Choroid plexus epithelial cell (primary cell): ENCODE results near the gene AOPEP.

ENCODE experiments used
- DNase-seq: peaks from one replicate; pipeline ENCODE4 v3.0.0-alpha.2; 2010; ENCODE audit warnings: low read depth
- H3K4me3 ChIP-seq: 2 replicates; pipeline ENCODE4 v1.5.1; 2011; ENCODE audit warnings: low read depth, mild to moderate bottlenecking, control low read depth, low read length, moderate library complexity
- TF ChIP-seq, protein P1 (sequence below): conservative IDR thresholded peaks from 2 replicates; pipeline ENCODE4 v1.5.1; 2011; ENCODE audit warnings: low read depth, mild to moderate bottlenecking, control low read depth, inconsistent platforms, low read length, moderate library complexity

Gene AOPEP

DNA sequence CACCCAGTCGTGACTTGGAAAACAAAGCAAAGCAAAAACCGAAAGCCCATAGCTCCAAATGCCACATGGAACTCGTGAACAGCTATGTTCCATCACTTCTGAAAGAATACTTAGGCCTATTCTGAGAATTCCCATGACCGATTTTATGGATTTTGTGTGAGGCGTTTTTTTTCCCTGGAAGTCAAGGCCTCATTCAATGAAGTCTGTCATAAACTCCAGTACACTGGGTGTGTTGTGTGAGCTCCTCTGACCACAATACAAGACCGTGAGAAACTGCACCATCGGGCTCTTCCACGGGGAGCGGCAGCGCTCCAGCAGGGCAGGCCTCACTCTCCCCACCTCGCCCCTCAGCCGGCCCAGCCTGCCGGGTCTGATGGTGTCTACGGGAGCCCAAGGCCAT is 381.5 kb downstream of the AOPEP start:
- TF ChIP-seq, protein P1, sequence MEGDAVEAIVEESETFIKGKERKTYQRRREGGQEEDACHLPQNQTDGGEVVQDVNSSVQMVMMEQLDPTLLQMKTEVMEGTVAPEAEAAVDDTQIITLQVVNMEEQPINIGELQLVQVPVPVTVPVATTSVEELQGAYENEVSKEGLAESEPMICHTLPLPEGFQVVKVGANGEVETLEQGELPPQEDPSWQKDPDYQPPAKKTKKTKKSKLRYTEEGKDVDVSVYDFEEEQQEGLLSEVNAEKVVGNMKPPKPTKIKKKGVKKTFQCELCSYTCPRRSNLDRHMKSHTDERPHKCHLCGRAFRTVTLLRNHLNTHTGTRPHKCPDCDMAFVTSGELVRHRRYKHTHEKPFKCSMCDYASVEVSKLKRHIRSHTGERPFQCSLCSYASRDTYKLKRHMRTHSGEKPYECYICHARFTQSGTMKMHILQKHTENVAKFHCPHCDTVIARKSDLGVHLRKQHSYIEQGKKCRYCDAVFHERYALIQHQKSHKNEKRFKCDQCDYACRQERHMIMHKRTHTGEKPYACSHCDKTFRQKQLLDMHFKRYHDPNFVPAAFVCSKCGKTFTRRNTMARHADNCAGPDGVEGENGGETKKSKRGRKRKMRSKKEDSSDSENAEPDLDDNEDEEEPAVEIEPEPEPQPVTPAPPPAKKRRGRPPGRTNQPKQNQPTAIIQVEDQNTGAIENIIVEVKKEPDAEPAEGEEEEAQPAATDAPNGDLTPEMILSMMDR, result no peak
- no peak overlapping the region for H3K4me3 ChIP-seq
- DNase-seq, result no peak

DNA sequence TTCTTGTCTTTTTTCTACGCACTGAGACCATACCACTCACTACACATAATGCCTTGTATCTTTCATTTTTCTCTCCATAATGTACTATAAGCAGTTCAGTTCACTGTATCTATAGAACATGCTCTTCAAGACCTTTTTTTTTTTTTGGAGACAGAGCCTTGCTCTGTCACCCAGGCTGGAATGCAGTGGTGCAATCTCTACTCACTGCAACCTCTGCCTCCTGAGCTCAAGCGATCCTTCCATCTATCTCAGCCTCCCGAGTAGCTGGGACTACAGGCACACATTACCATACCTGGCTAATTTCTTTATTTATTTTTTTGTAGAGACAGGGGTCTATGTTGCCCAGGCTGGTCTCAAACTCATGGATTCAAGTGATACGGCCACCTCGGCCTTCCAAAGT is 382.3 kb downstream of the AOPEP start:
- no peak overlapping the region for H3K4me3 ChIP-seq
- TF ChIP-seq, protein P1, result no peak
- no peak for DNase-seq

- H3K4me3 ChIP-seq, result no peak overlapping the region
- TF ChIP-seq, protein P1, result no peak
- DNase-seq, result no peak
Observed at GRCh38 chr9:95109456-95109855, 383.0 kb downstream of the AOPEP start.

DNA sequence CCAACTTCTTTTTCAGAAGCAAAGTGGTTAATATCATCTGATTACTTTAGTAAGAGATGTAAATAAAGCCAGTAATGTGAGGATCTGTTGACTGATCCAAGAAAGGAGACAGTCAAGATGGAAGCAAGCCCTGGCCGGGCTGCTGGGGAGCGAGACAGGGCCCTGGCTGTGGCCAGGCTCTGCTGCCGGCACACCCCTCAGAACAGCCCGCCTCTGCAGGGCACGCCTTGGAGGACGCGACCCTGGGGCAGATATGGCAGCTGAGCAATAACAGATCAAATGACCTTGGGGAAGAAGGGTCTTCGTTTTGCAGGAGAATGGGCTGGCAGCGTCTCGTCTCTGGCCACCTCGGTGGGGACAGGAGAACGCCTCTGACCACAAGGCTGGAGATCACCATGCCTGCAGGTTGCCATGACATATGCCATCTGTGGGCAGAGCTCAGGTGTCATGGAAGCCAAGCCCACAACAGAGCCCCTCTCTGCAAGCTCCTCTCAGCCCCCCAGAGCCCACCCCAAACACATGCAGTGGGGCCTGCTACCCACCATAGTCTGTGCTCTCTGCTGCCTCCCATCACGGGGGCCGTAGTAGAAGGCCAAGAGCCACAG is 384.5 kb downstream of the AOPEP start:
- TF ChIP-seq, protein P1, result no peak
- DNase-seq, result no peak

GRCh38 chr9:95111716-95112115 is 385.2 kb downstream of the AOPEP start:
- DNase-seq, result no peak
- TF ChIP-seq, protein P1, result no peak
- H3K4me3 ChIP-seq, result no peak overlapping the region

More for the DNA sequence above, 384.5 kb downstream of the AOPEP start:
- no peak overlapping the region for H3K4me3 ChIP-seq

DNA sequence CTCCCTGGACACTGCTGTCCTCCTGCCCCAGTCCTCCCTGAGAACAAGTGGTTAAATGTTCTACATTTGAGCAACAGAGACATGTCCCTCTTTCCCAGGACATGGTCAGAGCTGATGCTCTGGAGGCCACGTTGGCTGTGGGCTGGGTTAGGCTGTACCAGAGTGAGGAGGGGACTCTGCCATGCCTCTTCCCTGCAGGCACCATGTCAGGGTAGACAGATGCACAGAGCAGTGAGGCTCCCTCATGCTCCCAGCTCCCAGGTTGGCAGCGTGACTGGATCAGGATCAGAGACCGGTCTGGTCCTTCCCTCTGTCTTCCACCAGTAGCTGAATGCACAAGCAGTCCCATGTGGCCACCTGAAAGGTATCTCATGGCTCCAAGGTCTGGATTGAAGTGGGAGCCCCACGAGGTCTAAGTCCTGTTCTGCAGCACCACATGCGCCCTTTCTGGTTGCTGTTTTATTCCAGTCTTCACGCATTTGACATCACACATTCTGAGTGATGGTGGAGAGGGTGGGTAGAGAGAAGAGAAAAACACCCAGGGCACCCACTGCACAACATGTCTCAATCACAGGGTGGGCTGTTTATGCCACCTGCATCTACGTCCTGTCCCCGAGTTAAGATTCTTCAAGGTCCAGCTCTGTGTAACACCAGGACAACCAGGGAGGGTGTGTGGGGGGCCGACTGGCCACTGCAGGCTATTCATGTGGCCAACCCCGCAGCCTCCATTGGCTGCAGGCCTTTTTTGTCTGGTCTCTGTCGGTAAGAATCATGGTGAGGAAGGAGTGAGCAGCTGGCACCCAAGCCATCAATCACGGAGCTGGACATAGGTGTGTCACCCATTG is 386.2 kb downstream of the AOPEP start:
- DNase-seq, result no peak
- H3K4me3 ChIP-seq, result no peak overlapping the region
- TF ChIP-seq, protein P1, result no peak
